NK-92 (cell line): Measurements from ENCODE around the gene PGS1.
A peak's percentile ranks its signal among the peaks of the same experiment; 100 is the strongest.

Source experiments
- DNase-seq: peaks from one replicate; lab custom pipeline; 2025; ENCODE audit not compliant: unreplicated experiment; lab: John Stamatoyannopoulos, UW

PGS1 gene

GRCh38 chr17:78345791-78346494, 32.5 kb upstream of the PGS1 start:
- no peak for DNase-seq

DNA sequence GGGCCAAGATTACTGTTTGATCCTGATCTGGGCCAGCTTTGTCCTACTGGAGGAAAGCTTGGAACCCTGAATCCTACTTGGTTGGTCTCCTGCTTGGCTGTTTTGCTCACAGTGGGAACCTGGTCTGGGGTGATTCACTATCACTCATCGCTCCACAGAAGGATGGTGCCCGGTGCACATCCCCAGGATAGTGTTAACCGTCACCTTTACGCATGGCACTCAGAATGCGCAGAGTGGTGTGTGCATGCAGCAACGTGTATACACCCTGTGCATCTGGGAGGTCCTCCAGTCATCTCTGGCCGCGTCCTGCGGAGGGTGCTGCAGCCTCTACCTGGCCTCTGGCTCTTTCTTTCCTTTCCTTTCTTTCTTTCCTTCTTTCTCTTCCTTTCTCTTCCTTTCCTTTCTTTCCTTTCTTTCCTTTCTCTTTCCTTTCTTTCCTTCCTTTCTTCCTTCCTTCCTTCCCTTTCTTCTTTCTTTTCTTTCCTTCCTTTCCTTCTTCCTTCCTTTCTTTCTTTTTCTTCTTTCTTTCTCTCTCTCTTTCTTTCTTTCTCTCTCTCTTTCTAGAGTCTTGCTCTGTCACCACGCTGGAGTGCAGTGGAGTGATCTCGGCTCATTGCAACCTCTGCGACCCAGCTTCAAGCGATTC, 31.7 kb upstream of the PGS1 start:
- no peak for DNase-seq

- no peak for DNase-seq
Measured at GRCh38 chr17:78347453-78347852, 31.0 kb upstream of the PGS1 start.

DNA sequence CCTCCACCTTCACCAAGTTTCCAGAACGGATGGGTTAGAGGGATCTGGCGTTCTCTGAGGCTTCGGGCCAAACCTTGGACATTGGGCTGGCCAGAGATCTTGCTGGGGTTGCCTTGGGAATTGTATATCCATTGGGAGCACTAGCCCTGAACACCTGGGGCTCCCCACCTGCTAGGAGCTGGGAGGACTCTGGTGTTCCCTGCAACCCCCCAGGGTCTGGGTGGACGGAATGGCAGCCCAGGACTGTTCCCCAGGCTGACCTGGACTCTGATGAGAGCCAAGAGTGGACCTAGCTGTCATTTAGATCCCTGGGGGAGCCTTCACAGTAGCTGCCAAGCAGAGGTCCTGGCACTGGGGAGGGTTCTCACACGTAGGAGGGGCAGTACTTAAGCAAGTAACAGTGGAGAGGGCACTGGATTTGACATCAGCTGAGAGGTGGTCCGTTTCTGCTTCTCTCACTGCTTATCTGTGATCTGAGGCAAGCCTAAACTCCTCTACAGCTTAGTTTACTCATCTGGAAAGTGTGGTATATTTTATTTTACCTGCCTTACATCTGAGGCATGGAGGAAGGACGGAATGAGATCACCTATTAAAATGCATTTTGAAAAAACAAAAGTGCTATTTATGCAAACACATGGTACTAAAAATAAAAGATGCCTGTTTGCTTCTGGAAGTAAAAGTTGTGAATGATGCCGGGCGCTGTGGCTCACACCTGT, 30.2 kb upstream of the PGS1 start:
- no peak for DNase-seq

GRCh38 chr17:78349891-78350642, 28.4 kb upstream of the PGS1 start:
- DNase-seq: no peak

DNA sequence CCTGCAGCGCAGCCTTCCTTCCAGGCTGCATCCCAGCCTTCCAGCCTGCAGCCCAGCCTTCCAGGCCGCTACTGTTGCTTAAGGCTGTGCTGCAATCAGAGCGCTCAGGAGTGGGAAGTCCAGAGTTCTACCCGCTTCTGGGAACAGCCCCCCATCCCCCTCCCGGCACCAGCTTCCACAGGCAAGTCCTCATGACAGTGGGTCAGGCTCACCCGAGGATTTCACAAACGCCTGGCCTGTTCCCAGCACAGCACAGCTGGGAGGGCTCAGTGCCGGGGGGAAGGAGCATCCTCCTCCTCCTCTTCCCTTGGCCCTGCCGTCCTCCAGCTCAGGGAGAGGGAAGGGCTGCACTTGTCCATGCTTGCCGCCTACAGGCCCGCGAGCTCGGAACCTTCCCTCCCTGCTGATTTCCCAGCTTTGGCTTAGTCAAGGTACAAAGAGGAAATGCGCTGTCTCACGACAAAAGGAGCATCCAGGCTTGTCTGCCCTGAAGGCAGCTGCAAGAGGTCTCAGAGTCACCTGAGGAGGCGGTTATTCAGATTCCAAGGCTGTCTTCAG, 26.9 kb upstream of the PGS1 start:
- DNase-seq: no peak

DNA sequence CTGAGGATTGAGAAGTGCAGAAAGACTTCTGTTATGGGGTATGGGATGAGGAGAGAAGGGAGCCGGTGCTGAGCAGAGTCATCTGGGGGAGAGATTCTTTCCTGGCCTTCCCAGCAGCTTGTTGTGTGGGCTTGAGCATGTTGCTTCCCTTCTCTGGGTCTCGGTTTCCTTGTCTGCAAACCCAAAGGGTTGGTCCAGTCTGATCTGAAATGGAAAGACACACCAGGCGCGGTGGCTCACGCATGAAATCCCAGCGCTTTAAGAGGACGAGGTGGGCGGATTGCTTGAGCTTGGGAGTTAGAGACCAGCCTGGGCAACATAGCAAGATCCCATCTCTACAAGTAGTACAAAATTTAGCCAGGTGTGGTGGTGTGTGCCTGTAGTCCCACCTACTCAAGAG, 24.6 kb upstream of the PGS1 start:
- no peak for DNase-seq

GRCh38 chr17:78355045-78355641, 23.3 kb upstream of the PGS1 start:
- no peak for DNase-seq

DNA sequence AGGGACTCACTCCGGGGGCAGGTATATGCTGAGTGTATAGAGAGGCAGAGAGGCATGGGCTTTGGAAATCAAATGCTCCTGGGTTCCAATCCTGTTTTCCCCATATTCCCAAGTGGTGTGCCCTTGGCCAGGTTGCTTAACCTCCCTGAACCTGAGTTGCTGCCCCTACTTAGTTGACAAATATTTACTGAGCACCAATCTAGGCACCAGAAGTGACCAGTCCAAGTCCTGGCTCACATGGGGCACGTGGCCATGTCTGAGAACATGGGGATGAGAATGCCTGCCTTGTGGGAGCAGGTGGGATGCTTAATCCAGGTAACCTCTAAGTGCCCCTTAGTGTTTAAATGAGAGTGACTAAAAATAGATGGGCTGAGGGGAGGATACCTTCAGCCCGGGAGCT, 22.7 kb upstream of the PGS1 start:
- DNase-seq: no peak

GRCh38 chr17:78356101-78356713, 22.2 kb upstream of the PGS1 start:
- no peak for DNase-seq

GRCh38 chr17:78357177-78357586, 21.3 kb upstream of the PGS1 start:
- DNase-seq: no peak

GRCh38 chr17:78357672-78358537, 20.5 kb upstream of the PGS1 start:
- no peak for DNase-seq

DNA sequence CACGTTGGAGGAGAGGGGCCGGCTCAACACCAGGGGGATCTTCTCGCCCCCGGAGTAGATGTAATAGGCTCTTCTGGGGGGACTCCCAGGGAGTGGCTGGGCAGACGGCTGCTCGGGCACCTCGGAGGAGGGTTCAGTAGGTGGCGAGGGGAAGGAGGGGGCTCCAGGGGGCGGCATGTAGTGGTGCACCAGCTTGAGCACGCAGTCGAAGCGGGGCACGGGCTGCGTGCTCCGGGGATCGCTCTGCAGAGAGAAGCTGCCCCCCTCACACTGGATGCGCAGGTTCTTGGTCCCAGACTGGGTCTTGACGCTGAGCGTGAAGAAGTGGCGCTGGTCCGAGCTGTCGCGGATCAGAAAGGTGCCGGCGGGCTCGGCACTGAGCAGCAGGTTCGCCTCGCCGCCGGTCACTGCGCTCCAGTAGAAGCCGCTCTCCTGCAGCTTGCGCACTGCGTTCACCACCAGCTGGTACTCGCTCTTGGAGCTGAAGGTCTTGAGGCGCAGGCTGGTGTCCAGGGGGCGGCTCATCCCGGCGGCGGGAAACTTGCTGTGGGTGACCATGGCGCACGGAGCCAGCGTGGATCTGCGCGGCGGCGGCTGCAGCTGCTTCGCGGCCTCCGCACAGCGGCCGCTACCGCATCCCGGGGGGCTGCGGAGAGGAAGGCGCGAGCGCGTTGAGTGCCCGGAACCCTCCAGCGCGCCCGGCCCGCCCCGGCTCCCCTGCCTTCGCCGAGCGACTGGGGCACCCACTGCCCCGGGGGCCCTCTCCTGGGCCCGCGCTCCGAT, 19.7 kb upstream of the PGS1 start:
- DNase-seq: no peak

DNA sequence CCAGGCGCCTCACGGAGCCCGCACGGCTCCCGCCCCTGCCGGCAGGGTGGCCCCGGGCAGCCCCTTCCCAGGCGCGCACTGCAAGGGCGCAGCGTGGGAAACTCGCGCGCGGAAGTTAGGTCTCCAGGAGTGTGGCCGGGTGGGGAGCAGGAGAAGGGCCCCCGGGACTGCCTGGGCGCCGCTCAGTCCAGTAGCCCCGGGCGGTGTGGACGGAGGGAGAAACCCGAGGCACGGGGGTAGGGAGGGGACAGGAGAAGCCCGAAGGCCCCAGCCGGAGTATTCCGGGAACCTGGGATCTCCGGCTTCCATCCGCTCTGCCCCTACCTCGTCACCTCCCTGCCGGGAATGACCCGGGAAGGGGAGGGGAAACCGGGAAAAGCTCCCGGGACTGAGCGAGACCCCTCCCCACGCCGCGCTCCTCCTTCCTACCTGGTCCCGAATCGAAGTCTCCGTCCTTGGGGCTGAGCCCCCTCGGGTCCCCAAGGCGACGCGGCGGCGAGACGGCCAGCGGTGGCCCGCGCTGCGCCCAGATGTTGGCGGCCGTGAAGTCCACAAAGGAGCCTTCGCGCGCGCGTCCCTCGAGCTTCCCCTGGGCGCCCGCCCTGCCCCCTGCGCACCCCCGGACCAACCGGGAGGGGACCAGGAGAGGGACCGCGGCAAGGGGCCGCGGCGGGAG, 19.0 kb upstream of the PGS1 start:
- no peak for DNase-seq

DNA sequence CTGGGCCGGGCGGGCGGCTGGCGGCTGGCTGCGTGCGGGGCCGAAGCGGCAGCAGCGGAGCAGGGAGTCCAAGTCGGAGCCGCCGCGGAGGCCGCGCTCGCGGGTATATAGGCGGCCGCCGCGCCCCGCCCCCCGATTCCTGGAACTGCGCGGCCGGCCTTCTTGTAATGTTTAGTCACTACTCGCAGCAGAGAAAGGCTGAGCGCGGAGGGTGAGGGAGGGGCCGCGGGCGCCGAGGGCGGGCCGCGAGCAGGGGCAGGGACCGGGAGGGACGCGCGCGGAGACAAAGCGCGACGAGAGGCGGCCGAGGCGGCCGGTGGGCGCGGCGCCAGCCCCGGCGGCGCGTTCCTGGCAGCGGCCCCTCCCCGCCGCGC, 18.5 kb upstream of the PGS1 start, which contains the start of gene SOCS3:
Gene SOCS3 (minus strand): TSS at position 81 of the 374 bp plus-strand sequence. CDS start 982 bp downstream, outside the sequence.
- DNase-seq: peak; percentile 60

GRCh38 chr17:78360371-78361224, 17.9 kb upstream of the PGS1 start:
- no peak for DNase-seq

DNA sequence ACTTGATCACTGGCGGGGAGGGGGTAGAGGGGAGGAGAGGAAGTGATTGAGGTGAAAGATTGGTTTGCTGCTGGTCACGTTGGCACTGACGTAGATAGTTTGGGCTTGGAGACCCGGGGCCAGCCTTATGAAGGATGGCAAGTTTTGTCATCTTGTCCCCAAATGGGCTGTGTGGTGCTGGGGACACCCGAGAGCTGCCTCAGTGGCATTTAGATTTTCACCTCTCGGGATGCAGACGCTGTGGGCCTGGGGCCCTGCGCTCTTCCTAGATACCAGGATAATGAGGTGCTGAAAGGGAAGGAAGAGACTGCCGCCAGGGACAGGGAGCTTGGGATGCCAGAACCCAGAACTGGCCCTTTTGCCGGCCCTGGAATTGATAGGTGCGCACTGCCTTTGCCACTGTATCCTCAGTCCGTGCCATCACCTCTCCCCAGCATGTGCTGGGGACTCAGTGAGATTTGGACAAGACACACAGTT, 17.2 kb upstream of the PGS1 start:
- DNase-seq: no peak
